HepG2 (cell line): ENCODE data around the gene PRR15L.
A peak's percentile ranks its signal among the peaks of the same experiment; 100 is the strongest.

Experiments used
- KLF16 ChIP-seq, 2 experiments: sonication (generic) in 1 of 2; formaldehyde crosslinking in 1 of 2; IDR thresholded peaks; 2 replicates each; pipeline versions ENCODE4 v1.6.1 to v1.8.0; 2016 to 2023; ENCODE audit warnings: missing genetic modification reagents in 2 of 2, missing compliant biosample characterization in 1 of 2
- SOX6 ChIP-seq, 2 experiments: fragments of 450-650 bp in 1 of 2; sonication (generic) in 1 of 2; formaldehyde crosslinking in 1 of 2; IDR thresholded peaks; 2 replicates each; pipeline versions ENCODE4 v1.4.0 to v1.6.1; 2017 to 2020; ENCODE audit warnings: antibody characterized with exemption in 1 of 2, mild to moderate bottlenecking in 1 of 2, missing genetic modification reagents in 1 of 2
- TOE1 ChIP-seq: sonication (generic); formaldehyde crosslinking; IDR thresholded peaks from 2 replicates; pipeline ENCODE4 v1.4.0; 2020; ENCODE audit warnings: mild to moderate bottlenecking, missing genetic modification reagents
- ZBTB7A ChIP-seq: sonication (generic); formaldehyde crosslinking; IDR thresholded peaks from 2 replicates; pipeline ENCODE4 v1.8.0; 2022; ENCODE audit warnings: mild to moderate bottlenecking, missing genetic modification reagents
- ZNF766 ChIP-seq: sonication (generic); formaldehyde crosslinking; IDR thresholded peaks from 2 replicates; pipeline ENCODE4 v1.5.0; 2020; ENCODE audit warnings: missing genetic modification reagents, borderline replicate concordance
- TF ChIP-seq, protein P1 (sequence below): sonication (generic); formaldehyde crosslinking; IDR thresholded peaks from 2 replicates; pipeline ENCODE4 v1.4.0; 2020; ENCODE audit warnings: missing genetic modification reagents

DNA sequence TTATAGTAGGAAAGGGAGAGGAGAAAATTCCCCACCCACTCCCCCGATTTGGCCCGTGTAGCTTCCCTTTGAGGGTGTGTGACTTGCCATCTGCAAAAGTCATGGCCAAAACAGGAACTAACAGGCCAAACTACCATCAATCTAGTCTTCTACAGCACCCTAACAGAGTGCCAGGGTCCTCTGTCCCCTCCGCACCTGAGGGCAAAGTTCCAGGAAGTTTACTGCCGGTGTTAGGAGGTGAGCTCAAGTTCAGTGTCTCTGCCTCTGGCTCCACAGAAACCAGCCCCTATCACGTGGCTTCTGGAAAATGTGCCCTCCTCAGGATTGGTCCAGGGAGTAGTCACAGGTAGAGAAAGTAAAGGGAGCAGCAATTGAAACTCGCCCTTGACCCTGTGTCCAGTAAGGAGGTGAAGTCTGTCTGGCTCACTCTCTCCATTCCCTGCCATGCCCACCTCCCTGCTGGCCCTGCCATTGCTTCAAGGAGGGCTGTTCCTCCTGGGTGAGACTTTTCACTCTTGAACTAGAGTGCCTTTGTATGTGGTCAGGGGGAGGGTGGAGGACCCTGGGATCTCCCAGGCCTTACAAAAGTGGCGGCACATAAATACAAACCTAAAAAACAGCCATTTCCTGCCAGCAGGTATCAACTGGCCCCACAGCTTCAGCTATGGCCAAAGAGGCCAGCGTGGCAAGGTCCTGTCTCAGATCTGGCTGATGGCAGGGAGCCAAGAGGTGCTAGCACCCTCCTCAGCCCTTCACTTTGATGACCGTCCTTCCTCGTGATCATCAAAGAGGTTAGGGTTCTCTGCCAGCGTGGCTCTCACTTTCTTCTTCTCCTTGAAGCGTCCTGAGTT, 5.3 kb downstream of the PRR15L start:
- TF ChIP-seq ZBTB7A (CRISPR knock-in tag) (no peak; the same call in 1 of the 2 replicates), TOE1 (CRISPR knock-in tag) (no peak), ZNF766 (CRISPR knock-in tag) (peak; percentile 87; the same call in 1 of the 2 replicates), SOX6 (IDR thresholded peaks at IDR 0.05) (no peak), SOX6 (CRISPR knock-in tag; IDR thresholded peaks at IDR 0.05) (peak; percentile 51; the same call in 1 of the 2 replicates), KLF16 (CRISPR knock-in tag; IDR thresholded peaks at IDR 0.05) (no peak)
- TF ChIP-seq, protein P1, sequence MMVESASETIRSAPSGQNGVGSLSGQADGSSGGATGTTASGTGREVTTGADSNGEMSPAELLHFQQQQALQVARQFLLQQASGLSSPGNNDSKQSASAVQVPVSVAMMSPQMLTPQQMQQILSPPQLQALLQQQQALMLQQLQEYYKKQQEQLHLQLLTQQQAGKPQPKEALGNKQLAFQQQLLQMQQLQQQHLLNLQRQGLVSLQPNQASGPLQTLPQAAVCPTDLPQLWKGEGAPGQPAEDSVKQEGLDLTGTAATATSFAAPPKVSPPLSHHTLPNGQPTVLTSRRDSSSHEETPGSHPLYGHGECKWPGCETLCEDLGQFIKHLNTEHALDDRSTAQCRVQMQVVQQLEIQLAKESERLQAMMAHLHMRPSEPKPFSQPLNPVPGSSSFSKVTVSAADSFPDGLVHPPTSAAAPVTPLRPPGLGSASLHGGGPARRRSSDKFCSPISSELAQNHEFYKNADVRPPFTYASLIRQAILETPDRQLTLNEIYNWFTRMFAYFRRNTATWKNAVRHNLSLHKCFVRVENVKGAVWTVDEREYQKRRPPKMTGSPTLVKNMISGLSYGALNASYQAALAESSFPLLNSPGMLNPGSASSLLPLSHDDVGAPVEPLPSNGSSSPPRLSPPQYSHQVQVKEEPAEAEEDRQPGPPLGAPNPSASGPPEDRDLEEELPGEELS (CRISPR knock-in tag) = peak; percentile 82
